ENCODE data around the gene MRPS15.

MRPS15 gene

DNA sequence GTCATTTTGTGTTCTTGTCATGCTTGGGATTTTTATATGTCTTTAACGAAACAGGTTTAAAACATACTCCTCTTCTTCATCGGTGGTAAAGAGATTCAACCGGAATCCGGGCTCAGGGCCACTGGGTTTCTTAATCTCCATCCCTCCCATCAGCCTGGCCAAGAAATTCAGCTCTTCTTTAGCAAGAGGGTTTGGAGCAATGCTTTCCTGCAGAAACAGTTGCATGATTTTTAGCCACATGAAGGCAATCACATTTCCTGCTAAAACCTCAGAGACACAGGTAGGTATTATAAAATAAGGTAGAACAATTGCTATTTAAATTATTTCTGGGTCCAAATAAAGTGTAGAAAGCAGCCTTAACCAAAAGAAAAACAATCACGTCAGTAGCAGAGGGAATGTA, 43.8 kb downstream of the MRPS15 start:
- no peak for DNase-seq (ENCODE audit: low read depth in 2 of 2)

DNA sequence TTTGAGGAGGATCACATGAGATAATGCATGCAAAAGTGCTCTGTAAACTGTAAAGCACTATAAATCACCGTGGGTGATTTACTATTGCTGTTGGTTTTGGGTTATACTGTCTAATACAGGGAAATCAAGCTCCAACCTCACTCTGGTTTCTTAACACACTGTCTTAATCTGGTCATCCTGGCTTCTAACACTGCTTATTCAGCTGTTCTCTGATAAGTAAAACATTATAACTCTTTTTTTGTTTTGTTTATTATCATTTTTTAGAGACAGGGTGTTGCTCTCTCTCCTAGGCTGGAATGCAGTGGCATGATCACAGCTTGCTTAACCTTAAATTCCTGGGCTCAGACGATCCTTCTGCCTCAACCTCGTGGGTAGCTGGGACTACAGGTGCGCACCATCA, 44.6 kb downstream of the MRPS15 start:
- no peak for DNase-seq (ENCODE audit: low read depth in 2 of 2)

DNA sequence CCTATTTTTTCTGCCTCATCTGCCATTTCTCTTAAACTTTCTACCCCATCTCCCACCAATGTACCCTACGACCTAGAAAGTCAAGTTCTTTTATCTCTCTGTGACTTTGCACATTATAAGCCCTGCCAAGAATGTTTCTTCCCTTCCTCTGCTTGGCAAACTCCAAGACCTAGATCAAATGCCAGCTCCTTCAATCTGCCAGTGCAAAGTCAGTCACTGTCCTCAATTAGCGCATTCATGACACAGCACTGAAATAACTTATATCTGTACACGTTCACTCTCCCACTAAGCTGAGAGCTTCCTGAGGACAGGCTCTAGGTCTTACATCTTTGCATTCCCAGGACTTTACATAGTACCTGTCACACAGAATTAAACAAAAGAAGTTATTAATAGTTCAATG, 45.0 kb downstream of the MRPS15 start:
- DNase-seq (ENCODE audit: low read depth in 2 of 2), result no peak

DNA sequence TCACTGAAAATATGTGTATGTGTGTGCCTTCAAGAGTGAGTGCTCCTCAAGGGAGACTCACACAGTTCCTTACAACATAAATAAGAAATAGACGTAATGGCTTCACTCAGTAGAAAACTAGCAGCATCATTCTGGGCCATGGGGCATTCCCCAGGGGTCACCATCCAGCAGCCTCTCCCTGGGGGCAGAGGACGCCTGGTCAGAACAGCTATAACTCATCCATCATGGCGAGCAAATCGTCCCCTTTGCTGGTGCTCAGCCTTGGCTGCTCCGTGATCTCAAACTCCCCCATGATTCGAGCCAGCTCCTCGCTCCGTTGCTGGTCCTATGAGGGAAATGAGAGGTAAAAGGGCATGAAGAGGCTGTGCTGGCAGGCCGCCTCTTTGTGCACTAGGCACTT, 46.3 kb downstream of the MRPS15 start:
- no peak for DNase-seq (ENCODE audit: low read depth in 2 of 2)

DNA sequence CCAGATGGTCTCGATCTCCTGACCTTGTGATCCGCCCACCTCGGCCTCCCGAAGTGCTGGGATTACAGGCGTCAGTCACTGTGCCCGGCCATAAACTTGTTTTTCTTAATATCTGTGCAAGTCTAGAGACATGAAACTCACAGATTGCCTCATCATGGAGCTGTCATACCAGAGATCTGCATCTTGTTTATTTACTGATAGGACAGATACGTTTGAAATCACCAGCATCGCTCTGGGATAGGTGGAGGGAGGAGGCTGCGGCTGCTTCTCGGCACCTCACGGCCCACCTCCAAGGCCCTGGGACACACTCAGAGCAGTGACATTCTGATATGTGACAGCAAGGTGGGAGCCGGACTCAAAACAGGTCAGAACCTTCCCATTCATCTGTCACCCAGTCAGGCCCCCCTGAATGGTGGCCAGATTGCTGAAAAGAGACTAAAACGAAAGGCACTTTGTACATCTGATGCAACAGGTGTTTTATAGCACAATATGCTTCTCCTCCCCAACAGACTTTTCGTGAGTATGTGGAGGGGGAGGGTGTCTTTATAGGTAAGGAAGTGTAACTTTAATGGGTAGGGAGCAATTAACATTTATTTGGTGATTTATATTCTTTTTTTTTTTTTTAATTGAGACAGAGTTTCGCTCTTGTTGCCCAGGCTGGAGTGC, 48.4 kb downstream of the MRPS15 start:
- no peak for DNase-seq (ENCODE audit: low read depth in 2 of 2)

DNA sequence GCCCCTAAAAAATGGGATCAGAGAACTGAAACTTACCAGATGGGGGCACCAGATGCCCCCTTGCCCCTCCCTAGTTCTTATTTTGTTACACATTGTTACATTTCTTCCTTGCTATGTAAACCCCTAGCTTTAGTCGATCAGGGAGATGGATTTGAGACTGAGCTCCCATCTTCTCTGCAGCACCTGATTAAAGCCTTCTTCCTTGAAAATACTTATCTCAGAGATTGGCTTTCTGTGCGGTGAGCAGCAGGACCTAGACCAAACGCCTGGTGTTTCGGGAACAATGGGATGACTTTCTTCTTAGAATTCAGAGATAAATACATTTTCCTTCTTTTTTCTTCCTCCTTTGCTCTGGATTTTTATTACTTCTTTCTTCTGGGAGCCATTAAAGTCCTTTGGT, 49.8 kb downstream of the MRPS15 start:
- DNase-seq (ENCODE audit: low read depth in 2 of 2), result no peak

DNA sequence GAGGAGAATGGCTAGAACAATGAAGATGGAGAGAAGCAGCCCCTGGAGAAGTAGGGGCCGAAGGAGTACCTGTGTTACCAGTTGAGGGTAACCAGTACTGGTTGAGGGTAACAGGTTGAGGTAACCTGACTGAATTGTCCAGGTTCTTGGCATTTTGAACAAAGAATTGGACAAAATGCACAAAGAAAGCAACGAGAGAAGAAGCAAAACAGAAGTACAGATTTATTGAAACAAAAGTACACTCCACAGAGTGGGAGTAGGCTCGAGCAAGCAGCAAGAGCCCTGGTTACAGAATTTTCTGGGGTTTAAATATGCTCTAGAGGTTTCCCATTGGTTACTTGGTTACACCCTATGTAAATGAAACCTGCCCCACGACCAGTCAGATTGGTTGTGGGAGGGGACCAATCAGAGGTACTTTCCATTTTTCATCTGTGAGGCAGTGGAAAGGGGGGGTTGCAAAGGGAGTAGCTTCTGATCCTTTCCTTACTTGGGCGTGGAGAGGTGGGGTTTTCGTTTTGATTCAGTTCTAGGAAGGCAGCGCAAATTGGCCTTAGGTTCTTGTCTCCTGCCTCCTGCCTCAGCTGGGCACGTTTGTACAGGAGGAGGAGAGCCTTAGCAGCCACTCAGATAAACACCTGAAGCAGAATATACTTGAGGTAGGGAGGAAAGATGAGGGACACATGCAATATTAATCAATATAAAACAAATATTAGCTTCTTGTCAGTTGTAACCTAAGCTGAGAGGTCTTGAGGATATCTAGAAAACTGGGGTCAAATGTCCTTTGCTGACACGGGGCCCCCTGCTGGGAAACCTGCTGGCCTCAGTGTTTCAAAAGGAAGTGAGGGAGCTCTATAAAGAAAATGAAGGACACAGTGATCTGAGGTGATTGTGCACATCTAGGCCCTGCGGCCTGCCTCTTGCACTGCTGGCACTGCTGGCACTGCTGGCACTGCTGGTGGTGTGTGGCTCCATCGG, 52.2 kb downstream of the MRPS15 start:
- DNase-seq (ENCODE audit: low read depth in 2 of 2), result no peak

DNA sequence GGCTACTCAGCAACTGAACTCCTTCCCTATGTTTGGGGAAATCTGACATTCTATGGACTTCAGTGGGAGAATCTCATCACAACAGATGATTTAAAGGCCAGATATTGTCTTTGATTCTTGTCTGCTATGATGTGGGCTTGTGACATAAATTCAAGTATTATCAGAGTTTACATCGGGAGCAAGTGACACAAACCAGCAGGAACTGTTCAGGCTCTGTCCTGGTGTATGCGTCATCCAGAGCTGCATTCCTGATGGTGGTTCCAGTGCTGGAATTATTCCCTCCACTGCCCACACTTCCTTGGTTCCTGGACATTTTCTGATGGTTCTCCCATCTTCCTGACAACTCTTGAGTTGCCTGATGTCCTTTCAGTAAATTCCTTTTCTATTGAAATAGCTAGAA, 55.7 kb downstream of the MRPS15 start:
- DNase-seq (ENCODE audit: low read depth in 2 of 2), result no peak

DNA sequence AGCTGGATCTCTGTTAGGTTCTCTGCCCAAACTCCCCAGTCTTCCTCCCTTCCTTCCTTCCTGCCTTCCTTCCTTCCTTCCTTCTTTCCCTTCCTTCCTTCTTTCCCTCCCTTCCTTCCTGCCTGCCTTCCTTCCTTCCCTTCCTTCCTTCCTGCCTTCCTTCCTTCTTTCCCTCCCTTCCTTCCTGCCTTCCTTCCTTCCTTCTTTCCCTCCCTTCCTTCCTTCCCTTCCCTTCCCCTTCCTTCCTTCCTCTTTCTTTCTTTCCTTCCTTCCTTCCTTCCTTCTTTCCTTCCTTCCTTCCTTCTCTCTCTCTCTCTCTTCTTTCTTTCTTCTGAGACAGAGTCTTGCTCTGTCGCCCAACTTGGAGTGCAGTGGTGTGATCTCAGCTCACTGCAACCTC, 57.7 kb downstream of the MRPS15 start:
- DNase-seq (ENCODE audit: low read depth in 2 of 2), result no peak
